ENCODE measurements around the gene CD79A.
A peak's percentile ranks its signal among the peaks of the same experiment; 100 is the strongest.
"Not testable (repeated sequence)": the region's sequence is repeated elsewhere in the genome, so short reads cannot be mapped to it uniquely, and the experiment has no call there.

CD79A gene

GRCh38 chr19:41862445-41862986 is 14.6 kb upstream of the CD79A start:
- DNase-seq = no peak

DNA sequence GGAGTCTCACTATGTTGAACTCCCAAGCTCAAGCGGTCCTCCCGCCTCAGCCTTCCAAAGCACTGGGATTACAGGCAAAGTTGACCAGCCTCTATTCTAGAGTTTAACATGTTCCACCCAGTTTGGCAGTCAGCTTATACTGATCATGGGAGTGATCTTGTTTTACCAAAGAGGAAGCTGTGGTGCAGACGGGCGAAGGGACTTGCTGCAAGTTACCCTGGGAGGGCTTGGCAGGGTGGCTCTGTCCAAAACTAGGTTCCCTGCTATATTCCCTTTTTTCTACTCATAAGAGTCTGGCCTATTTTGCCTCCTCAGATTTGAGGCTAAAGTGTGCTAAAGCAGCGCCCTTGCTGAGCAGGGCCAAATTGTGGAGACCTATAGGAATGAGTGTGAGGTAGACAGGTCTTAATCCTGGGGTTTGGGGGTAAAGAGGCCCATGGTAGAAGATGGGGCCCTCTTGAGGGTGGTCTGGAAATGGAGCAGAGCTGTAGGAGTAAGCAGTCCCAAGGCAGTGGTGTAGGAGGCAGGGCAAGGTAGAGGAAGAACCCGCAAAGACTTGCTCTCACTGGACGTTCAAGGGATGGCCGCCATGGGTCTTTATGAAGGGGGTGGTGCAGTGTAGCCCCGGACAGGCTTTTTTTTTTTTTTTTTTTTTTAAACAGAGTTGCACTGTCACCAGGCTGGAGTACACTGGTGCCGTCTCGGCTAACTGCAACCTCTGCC is 13.7 kb upstream of the CD79A start:
- DNase-seq = no peak

- no peak for DNase-seq
Observed at GRCh38 chr19:41864374-41864773, 12.7 kb upstream of the CD79A start.

GRCh38 chr19:41866284-41866683 is 10.8 kb upstream of the CD79A start:
- DNase-seq = no peak

DNA sequence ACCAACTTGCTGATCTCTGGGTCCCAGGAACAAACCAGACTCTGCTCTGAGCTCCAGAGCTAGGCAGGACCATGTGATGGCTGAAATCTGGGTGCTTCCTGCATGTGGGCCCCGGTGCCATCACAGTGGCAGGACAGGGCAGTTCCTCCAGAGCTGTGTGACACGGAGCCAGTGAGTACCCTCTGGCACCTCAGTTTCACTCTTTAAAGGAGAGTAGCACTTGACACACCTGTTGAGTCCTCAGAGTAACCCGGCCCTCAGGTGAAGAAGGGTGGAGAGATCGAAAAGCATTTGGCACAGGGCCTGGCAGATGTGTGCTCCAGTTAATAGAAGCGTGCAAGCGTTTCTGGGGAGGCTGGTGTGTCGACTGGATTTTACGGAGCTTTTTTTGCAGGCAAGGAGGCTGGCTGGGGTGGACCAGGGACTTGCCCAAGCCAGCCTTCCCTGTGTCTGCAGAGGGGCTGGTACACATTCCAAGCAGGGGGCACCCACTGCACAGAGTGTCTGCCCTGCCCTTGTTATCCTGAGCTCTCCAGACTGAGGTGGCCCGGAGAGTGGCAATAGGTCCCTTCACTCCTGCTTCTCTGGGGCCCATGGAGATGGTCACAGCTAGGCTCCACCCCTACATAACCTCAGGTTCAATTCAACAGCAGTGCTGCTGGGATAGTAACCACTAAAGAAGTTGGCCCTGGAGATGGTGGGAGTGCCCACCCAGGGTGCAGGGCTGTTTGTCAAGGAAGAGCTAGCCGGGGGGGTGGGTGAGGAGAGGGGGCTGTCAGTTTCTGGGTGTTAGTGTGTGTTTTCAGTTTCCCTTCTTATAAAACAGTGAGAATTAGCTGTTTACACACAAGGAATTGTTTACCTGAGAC is 8.7 kb upstream of the CD79A start:
- no peak for DNase-seq

DNA sequence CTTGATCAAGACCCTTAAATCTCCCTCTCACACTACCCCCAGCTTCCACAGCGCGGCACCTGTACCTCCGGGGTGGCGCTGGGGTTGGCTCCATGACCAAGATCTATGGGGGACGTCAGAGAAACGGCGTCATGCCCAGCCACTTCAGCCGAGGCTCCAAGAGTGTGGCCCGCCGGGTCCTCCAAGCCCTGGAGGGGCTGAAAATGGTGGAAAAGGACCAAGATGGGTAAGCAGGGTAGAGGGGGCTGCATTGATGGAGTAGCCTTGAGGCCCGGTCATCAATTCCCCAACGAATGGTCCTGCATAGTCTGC is 8.1 kb upstream of the CD79A start:
- DNase-seq = no peak

GRCh38 chr19:41869374-41869955 is 7.6 kb upstream of the CD79A start:
- DNase-seq = no peak

GRCh38 chr19:41870401-41870873 is 6.6 kb upstream of the CD79A start:
- no peak for DNase-seq

DNA sequence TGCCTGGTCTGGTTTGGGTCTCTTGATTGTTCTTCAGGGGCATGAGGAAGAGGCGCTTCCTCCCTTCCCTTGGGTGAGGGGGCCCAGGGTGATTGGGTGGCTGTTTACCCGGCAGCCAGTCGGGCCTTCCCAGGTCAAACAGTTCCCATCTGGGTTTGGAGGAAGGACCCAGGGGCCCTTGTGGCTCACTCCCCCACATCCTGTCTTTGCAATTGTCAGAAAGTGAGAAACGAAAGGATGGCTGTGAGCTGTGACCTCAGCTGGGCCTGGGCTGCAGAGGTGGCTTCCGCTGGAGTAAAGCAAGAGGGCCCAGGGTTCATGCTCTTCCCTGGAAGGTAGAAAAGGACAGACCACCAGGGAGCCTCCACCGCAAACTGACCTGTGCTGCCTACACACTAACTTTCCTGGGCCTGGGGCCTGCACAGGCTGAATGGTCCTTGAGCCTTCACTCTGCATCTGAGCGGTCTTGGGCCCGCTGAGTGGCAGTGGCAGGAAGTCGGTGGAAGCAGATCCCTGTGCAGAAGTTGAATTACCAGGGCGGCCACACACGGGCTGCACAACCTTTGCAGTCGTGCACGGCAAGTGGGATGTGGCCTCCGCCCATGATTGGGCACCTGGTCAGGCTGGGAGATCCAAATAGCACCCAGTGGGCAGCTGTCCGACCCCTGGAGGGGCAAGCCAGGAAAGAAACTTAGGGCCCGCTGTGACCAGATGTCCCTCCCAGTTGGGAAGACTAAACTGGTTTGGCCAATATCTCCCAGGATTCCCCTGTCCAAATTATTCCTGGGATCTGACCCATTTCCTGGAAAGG is 5.3 kb upstream of the CD79A start:
- peak in 6 of 56 donors; percentile 5 to 31 (median 18) for DNase-seq

DNA sequence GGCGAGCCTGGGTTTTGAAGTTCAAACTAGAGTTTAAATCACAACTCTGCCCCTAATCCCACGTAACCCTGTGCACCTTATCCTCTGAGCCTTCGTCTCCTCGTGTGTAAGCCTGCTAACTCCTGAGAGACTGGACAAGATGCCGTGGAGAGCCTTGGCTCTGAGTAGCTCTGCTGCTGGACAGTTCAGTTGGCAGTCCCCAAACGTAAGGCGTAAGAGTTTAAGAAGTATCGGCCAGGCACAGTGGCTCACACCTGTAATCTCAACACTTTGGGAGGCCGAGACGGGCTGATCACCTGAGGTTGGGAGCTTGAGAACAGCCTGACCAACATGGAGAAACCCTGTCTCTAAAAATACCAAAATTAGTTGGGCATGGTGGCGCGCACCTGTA is 4.7 kb upstream of the CD79A start:
- no peak for DNase-seq

DNA sequence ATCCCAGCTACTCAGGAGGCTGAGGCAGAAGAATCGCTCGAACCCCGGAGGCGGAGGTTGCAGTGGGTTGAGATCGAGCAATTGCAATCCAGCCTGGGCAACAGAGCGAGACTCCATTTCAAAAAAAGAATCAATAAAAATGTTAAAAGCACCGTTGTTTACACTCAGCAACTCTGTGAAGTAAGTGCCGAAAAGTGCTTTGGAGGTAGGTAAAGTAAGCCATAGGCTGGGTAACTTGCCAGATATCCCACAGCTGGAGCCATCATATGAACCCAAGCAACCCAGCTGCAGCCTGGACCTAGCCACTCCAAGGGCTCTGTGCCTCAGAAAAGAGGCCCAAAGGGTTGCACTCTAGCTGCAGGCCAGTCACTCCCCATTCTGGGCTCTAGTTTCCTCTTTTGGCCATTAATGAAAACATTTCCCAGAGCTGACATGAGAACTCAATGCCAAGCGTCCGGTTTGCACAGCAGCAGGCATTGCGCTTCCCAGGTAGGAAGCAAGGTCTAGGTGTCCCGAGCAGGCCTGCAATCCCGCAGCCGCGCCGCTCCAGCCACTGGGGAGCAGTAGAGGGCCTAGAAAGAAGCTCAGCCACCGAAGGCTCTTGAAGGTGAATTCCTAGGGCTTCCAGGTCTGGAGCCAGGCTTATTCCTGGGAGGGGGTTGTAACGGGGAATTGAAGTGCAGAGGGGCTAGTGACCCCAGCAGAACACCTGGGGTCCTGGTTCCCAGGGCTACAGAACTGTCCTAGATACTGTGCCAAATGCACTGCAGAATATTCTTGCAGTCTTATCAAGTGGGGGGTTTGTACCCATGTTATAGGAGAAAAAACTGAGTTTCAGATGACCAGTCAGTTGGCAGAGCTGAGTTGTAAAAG is 4.1 kb upstream of the CD79A start:
- peak in 37 of 56 donors; percentile 3 to 68 (median 18) for DNase-seq

DNA sequence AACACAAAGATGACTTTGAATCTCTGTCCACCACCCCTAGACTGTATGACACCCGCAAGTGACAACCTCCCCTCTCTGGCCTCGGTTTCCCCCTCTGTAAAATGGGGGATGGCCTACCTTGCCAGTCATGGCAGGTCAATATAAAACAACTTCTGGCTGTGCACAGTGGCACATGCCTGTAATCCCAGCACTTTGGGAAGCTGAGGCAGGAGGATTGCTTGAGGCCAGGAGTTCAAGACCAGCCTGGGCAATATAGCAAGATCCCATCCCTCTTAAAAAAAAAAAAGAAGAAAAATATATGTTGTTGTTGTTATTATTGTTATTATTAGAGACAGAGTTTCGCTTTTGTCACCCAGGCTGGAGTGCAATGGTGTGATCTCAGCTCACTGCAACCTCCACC is 1.1 kb upstream of the CD79A start:
- not testable (repeated sequence) for DNase-seq

DNA sequence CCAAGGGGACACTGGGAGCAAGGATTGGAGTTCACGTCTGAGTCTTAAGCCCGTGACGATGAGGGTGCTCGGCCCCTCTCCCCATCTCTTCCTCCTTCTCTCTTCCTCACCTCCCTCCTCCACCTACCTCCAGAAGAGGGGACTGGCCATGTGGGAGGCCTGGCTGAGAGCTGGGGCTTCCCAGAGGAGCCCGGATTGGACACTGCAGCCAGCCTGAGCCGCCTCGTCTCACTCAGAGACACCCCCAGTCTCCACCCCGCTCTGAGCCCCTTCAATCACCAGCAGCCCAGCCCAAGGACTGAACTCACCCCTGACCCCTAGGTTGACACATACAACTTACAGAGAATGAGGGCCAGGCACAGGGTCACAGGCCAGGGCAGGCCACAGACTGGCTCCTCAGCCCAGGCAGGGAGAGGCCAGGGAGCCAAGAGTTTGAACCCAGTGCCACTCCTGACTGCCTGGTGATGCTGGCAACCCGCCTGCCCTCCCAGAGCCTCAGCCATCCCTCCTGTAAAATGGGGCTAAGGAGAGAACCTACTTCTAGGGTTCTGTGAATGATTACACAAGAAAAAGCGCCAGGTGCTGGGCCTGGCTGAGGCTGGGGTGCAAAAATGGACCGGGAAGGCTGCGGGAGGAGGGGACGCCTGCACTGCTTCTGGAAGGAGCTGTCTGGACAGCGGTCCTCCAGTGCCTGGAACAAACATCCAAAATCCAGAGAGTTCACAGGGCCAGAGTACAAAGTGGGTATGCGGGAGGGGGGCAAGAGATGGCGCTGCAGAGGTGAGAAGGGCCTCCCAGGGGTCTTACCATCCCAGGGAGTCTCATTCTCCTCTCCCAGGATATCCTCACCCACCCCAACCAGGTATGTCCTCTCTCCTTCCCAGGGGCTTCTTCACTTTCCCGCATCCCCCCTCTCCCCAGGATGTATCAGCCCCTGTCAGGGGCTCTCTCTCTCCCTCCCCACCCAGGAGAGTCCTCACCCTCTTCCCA is 1.1 kb downstream of the CD79A start:
- DNase-seq = no peak

- DNase-seq = no peak
Observed at GRCh38 chr19:41879080-41879479, 2.0 kb downstream of the CD79A start.

- no peak for DNase-seq
Observed at GRCh38 chr19:41879670-41880328, 2.7 kb downstream of the CD79A start.

DNA sequence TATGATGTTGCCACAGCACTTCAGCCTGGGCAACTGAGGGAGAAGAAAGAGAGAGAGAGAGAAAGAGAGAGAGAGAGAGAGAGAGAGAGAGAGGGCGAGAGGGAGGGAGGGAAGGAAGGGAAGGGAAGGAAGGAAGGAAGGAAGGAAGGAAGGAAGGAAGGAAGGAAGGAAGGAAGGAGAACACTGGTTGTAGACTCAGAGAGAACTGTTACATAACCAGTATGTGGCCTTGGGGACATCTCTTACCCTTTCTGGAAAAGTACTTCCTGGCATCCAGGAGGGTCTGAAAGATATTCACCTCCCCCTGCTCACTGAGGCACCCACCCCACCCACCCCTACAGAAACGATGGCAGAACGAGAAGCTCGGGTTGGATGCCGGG is 3.2 kb downstream of the CD79A start:
- no peak for DNase-seq

DNA sequence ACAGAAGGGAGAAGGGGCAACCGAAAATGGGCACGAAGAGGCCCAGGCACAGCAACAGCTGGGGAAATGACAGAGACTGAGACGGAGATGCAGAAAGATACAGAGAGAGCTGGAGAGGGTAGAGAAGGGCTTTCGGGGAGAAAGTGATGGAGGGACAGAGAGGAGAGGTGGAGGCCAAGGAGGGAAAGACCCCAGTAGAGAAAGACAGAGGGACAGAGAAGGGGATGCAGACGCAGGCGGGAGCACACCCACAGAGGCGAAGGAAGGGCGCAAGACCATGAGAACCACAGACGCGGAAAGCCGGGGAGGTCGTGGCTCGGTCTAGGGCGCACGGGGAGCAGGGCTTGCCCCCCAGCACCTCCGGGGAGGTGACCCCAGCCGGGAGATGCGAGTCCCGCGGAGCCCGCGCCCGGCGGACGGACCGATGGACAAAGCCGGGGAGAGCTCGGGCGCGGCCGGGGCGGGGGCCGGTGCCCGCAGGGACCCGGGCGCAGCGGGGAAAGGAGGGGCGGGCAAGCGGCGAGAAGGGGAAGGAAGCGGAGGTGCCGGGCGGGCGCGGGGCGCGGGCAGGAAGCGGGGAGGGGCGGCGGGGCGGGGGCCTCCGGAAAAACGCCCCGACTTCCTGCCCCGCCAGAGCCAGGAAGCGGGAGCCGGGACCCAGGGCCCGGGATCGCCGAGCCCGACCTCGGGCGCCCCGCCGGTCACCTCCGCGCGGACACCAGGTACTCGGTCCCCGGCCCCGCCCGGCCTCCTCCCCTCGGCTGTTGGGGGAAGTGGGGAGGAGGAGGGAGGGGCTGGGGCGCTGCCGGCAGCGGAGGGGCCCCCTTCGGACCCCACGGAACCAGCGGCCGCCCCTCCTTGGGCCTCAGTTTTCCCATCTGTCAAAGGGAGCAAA is 5.7 kb downstream of the CD79A start, which contains the start of gene ARHGEF1:
TSS of gene ARHGEF1 (plus strand) at position 617 of the 895 bp plus-strand sequence. CDS start 4,899 bp downstream, outside the sequence.
- peak in 10 of 56 donors; percentile 7 to 50 (median 21) for DNase-seq
